SIG-M5 (cell line): ENCODE measurements around the gene MYO3A.

Experiments
- DNase-seq: peaks from one replicate; lab custom pipeline; 2025; lab: John Stamatoyannopoulos, UW

Gene MYO3A

GRCh38 chr10:26214004-26214403 is 280.0 kb downstream of the MYO3A start:
- no peak for DNase-seq

GRCh38 chr10:26214551-26215395 is 280.7 kb downstream of the MYO3A start:
- no peak for DNase-seq

GRCh38 chr10:26215396-26215934 is 281.4 kb downstream of the MYO3A start:
- DNase-seq = no peak

- DNase-seq = no peak
These were observed 282.0 kb downstream of the MYO3A start for GRCh38 chr10:26215935-26216584.

- DNase-seq = no peak
These were observed 282.8 kb downstream of the MYO3A start, which contains the start of gene GAD2 for GRCh38 chr10:26216585-26217395. GAD2 (plus strand) TSS chr10:26216774; CDS start chr10:26216810, 36 bp downstream.

GRCh38 chr10:26217396-26218086 is 283.5 kb downstream of the MYO3A start:
- DNase-seq = no peak

GRCh38 chr10:26219676-26220075 is 285.6 kb downstream of the MYO3A start:
- DNase-seq = no peak

GRCh38 chr10:26220901-26221300 is 286.9 kb downstream of the MYO3A start:
- no peak for DNase-seq

GRCh38 chr10:26221541-26221940 is 287.5 kb downstream of the MYO3A start:
- DNase-seq = no peak

GRCh38 chr10:26222563-26222962 is 288.5 kb downstream of the MYO3A start:
- DNase-seq = no peak

GRCh38 chr10:26225322-26225721 is 291.3 kb downstream of the MYO3A start:
- DNase-seq = no peak

GRCh38 chr10:26227786-26228185 is 293.8 kb downstream of the MYO3A start:
- no peak for DNase-seq

- DNase-seq = no peak
These were observed 298.1 kb downstream of the MYO3A start for GRCh38 chr10:26232174-26232573.

- no peak for DNase-seq
These were observed 301.7 kb downstream of the MYO3A start for GRCh38 chr10:26235761-26236160.

GRCh38 chr10:26238378-26238777 is 304.3 kb downstream of the MYO3A start:
- DNase-seq = no peak

GRCh38 chr10:26242706-26243350 is 308.8 kb downstream of the MYO3A start:
- DNase-seq = no peak

GRCh38 chr10:26243351-26243720 is 309.3 kb downstream of the MYO3A start:
- DNase-seq = no peak

GRCh38 chr10:26249681-26250080 is 315.7 kb downstream of the MYO3A start:
- no peak for DNase-seq

GRCh38 chr10:26251925-26252324 is 317.9 kb downstream of the MYO3A start:
- DNase-seq = no peak

- DNase-seq = no peak
These were observed 320.6 kb downstream of the MYO3A start for GRCh38 chr10:26254616-26255015.

- DNase-seq = no peak
These were observed 325.3 kb downstream of the MYO3A start for GRCh38 chr10:26259341-26259740.
